ENCODE measurements around the gene OPHN1.

DNA sequence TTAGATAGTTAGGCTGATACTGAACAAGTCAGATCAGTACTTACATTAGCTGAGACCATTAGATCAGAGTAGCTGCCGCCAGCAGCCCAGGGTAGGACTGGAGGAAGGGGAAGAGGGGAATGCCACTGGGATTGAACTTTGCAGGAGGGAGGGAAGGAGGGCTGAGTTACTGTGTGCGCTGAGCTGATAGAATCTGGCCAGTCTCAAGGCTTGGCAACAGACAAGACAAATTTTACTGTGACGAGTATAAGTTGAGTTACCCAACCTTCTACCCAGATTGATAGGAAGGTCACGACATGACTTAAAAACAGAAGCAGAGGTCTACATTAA lies 372.1 kb downstream of the OPHN1 start:
- TF ChIP-seq CTCF (IDR thresholded peaks at IDR 0.05; ENCODE audit: extremely low read depth in 1 of 2, insufficient read depth in 1 of 2, low read depth in 1 of 2, low read length in 2 of 2) (no peak), EZH2 (IDR thresholded peaks at IDR 0.05; ENCODE audit: borderline replicate concordance, low read depth, low read length, severe bottlenecking) (no peak), POLR2A (IDR thresholded peaks at IDR 0.05; ENCODE audit: low read depth, low read length) (no peak), GATA2 (IDR thresholded peaks at IDR 0.05; ENCODE audit: insufficient read depth, insufficient read length, low read depth, low read length) (no peak), MYC (IDR thresholded peaks at IDR 0.05; ENCODE audit: low read depth, low read length) (no peak), POLR2AphosphoS5 (IDR thresholded peaks at IDR 0.05; ENCODE audit: insufficient read depth, low read depth, low read length) (no peak), MAX (IDR thresholded peaks at IDR 0.05; ENCODE audit: insufficient read depth, insufficient read length) (no peak), JUN (IDR thresholded peaks at IDR 0.05; ENCODE audit: borderline replicate concordance, insufficient read depth, insufficient read length, low read depth) (no peak), FOS (IDR thresholded peaks at IDR 0.05; ENCODE audit: borderline replicate concordance, insufficient read depth, low read length) (no peak)

Measured in endothelial cell of umbilical vein (primary cell).